Thyroid gland (tissue), 4 donors: ENCODE data around the gene WDFY4.

ENCODE experiments used
- CTCF ChIP-seq, 6 experiments: fragments of 200-600 bp in 3 of 6; fragments of 450-650 bp in 3 of 6; sonication (generic) in 3 of 6; IDR thresholded peaks; one replicate each; pipeline ENCODE4 v1.5.1; 2016 to 2019; ENCODE audit warnings: antibody characterized with exemption in 6 of 6, mild to moderate bottlenecking in 2 of 6, inconsistent platforms in 1 of 6, moderate library complexity in 1 of 6
- POLR2A ChIP-seq, 2 donors: fragments of 450-650 bp; IDR thresholded peaks; one replicate each; pipeline ENCODE4 v1.6.1; 2017; ENCODE audit warnings: antibody characterized with exemption in 2 of 2, mild to moderate bottlenecking in 2 of 2, moderate library complexity in 1 of 2

- no peak for TF ChIP-seq CTCF (IDR thresholded peaks at IDR 0.05)
- TF ChIP-seq POLR2A (IDR thresholded peaks at IDR 0.05) = no peak
These were observed 119.3 kb downstream of the WDFY4 start for GRCh38 chr10:48803801-48804584.
